LNCaP clone FGC (cell line): ENCODE data around the gene PEX12.
"Not testable (repeated sequence)": the region's sequence is repeated elsewhere in the genome, so short reads cannot be mapped to it uniquely, and the experiment has no call there.

Experiments used
- DNase-seq: peaks from one replicate; pipeline ENCODE4 v3.0.0-alpha.2; 2011; ENCODE audit warnings: low read depth
- H3K4me3 ChIP-seq: 2 replicates; pipeline ENCODE4 v1.5.1; 2011; ENCODE audit warnings: mild to moderate bottlenecking, low read depth, low read length, control low read depth
- TF ChIP-seq, protein P1 (sequence below): IDR thresholded peaks from 2 replicates; pipeline ENCODE4 v1.5.1; 2012; ENCODE audit warnings: mild to moderate bottlenecking; ENCODE audit not compliant: control insufficient read depth, insufficient read depth; ENCODE audit errors: extremely low read depth

The PEX12 gene

DNA sequence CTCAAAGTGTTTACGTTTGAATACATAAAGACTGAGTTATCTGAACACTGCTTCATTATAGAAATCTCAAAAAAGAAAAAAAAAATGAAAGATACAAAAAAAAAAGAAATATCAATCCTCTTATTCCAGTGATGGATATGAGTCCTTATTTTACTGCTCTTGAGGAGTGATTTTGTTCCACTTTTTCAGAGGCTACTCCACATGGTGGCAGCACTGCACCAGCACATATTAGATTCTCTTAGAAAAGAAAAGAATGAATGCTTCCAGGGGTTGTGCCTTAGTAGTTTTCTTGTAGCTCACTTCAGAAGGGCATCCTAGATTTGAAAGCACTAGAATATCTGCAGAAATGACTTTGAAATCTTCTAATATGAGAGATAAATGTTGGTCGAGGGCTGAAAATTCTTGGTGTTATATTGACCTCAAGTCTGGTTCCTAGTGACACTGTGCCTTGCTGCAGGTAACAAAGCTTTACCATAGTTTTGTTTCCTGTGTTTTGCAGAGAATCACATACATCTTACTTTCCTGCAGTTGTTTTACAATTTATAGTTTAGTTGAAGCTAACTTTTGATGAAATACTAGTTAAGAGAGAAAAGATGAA lies 34.7 kb upstream of the PEX12 start:
- TF ChIP-seq, protein P1, sequence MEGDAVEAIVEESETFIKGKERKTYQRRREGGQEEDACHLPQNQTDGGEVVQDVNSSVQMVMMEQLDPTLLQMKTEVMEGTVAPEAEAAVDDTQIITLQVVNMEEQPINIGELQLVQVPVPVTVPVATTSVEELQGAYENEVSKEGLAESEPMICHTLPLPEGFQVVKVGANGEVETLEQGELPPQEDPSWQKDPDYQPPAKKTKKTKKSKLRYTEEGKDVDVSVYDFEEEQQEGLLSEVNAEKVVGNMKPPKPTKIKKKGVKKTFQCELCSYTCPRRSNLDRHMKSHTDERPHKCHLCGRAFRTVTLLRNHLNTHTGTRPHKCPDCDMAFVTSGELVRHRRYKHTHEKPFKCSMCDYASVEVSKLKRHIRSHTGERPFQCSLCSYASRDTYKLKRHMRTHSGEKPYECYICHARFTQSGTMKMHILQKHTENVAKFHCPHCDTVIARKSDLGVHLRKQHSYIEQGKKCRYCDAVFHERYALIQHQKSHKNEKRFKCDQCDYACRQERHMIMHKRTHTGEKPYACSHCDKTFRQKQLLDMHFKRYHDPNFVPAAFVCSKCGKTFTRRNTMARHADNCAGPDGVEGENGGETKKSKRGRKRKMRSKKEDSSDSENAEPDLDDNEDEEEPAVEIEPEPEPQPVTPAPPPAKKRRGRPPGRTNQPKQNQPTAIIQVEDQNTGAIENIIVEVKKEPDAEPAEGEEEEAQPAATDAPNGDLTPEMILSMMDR, result peak; percentile 63
- H3K4me3 ChIP-seq, result no peak overlapping the region
- no peak for DNase-seq

- not testable (repeated sequence) for H3K4me3 ChIP-seq, DNase-seq
These were observed 32.4 kb upstream of the PEX12 start for GRCh38 chr17:35610746-35611145.

- no peak overlapping the region for H3K4me3 ChIP-seq
- DNase-seq, result no peak
- TF ChIP-seq, protein P1, result no peak
These were observed 31.5 kb upstream of the PEX12 start for GRCh38 chr17:35609831-35610230.

- DNase-seq, result no peak
- H3K4me3 ChIP-seq, result no peak overlapping the region
- TF ChIP-seq, protein P1, result no peak
These were observed 29.0 kb upstream of the PEX12 start for GRCh38 chr17:35607239-35607847.

GRCh38 chr17:35605678-35606077 lies 27.3 kb upstream of the PEX12 start:
- H3K4me3 ChIP-seq, result no peak overlapping the region
- TF ChIP-seq, protein P1, result no peak
- no peak for DNase-seq

DNA sequence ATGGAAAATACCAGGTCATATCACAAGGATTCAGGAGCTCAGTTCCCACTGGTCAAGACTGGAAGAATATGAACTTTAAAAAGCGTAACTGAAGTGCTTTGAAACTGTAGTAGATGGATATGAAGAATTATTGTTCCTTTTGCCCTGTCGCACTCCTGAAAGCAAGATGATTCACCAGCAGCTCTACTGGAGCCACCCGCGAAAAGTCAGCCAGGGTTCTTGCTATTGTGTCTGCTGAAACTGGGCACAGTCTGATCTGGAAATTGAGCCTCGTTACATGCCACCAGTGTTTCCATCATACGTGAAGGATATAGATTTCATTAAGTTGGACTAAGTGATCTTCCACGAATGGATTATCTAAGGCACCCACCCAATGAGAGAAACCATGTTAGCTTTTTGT lies 25.3 kb upstream of the PEX12 start:
- TF ChIP-seq, protein P1, result no peak
- no peak overlapping the region for H3K4me3 ChIP-seq
- no peak for DNase-seq

GRCh38 chr17:35597604-35598003 lies 19.2 kb upstream of the PEX12 start:
- TF ChIP-seq, protein P1, result no peak
- no peak overlapping the region for H3K4me3 ChIP-seq
- no peak for DNase-seq
